NCI-H69 (cell line): ENCODE data around the gene SREK1IP1.

Experiments
- DNase-seq: peaks from one replicate; lab custom pipeline; 2025; lab: John Stamatoyannopoulos, UW

The SREK1IP1 gene

GRCh38 chr5:64680289-64680688, 88.2 kb downstream of the SREK1IP1 start:
- peak; percentile 60 for DNase-seq

GRCh38 chr5:64678374-64678773, 90.1 kb downstream of the SREK1IP1 start:
- DNase-seq = peak; percentile 67

GRCh38 chr5:64671678-64672077, 96.8 kb downstream of the SREK1IP1 start:
- no peak for DNase-seq

- DNase-seq = no peak
Measured at GRCh38 chr5:64670277-64670676, 98.2 kb downstream of the SREK1IP1 start.
